IMR-90 (cell line): ENCODE measurements around the gene TOMM20. TPM values are rescaled to one million over a fixed set of nuclear protein-coding genes. Genes with fewer than 3 reads are reported as not detected.

Experiments used
- ATAC-seq: fragments of 200-7000 bp; cut with Tn5 transposase; 2 replicates; pipeline ENCODE4 v1.9.1; 2020; ENCODE audit warnings: low read depth, mild to moderate bottlenecking, moderate library complexity
- BruUV-seq: library from RNA; stranded (reverse); fragments of 400-500 nt; replicated peaks from 2 replicates; lab custom pipeline; 2021; lab: Mats Ljungman, UMichigan
- CTCF ChIA-PET: fragments of 300-600 bp; formaldehyde crosslinking; extraction: SDS; loops from one replicate; lab custom pipeline; 2021; ENCODE audit warnings: antibody characterized with exemption; lab: Yijun Ruan, JAX
- POLR2A ChIA-PET: fragments of 300-600 bp; sonication (Branson Sonifier 250); formaldehyde crosslinking; loops from one replicate; lab custom pipeline; 2022; ENCODE audit warnings: antibody characterized with exemption; ENCODE audit not compliant: unreplicated experiment; lab: Charles Lee
- DNase-seq: peaks from one replicate; pipeline ENCODE4 v3.0.0; 2013
- H2AFZ ChIP-seq: replicated peaks from 2 replicates; pipeline ENCODE3; 2013; ENCODE audit warnings: low read length, mild to moderate bottlenecking; ENCODE audit not compliant: poor library complexity
- H2AK5ac ChIP-seq: 2 replicates; pipeline ENCODE4 v1.6.1; 2013; ENCODE audit warnings: low read depth, low read length, inconsistent platforms
- H2AK9ac ChIP-seq: replicated peaks from 2 replicates; pipeline ENCODE3; 2013; ENCODE audit warnings: mild to moderate bottlenecking, low read depth, low read length, moderate library complexity; ENCODE audit not compliant: poor library complexity
- H2BK120ac ChIP-seq: 2 replicates; pipeline ENCODE4 v1.6.1; 2013; ENCODE audit warnings: low read depth, low read length, inconsistent platforms
- H2BK15ac ChIP-seq: 3 replicates; pipeline ENCODE4 v1.6.1; 2013; ENCODE audit warnings: low read depth, low read length, inconsistent platforms
- H2BK20ac ChIP-seq: 2 replicates; pipeline ENCODE4 v1.6.1; 2013; ENCODE audit warnings: low read depth, mild to moderate bottlenecking, inconsistent platforms, low read length, moderate library complexity
- H2BK5ac ChIP-seq: 2 replicates; pipeline ENCODE4 v1.6.1; 2013; ENCODE audit warnings: mild to moderate bottlenecking, low read depth, low read length, inconsistent platforms; ENCODE audit not compliant: poor library complexity, severe bottlenecking
- H3K14ac ChIP-seq: replicated peaks from 2 replicates; pipeline ENCODE4 v1.6.1; 2013; ENCODE audit warnings: low read depth, low read length, inconsistent platforms
- H3K18ac ChIP-seq: 2 replicates; pipeline ENCODE4 v1.6.1; 2013; ENCODE audit warnings: low read depth, low read length, control low read depth
- H3K23ac ChIP-seq: 2 replicates; pipeline ENCODE4 v1.6.1; 2013; ENCODE audit warnings: low read depth, low read length, inconsistent platforms
- H3K27ac ChIP-seq: 2 replicates; pipeline ENCODE4 v1.5.1; 2013; ENCODE audit warnings: mild to moderate bottlenecking, control low read depth, low read length; ENCODE audit not compliant: insufficient read depth
- H3K27me3 ChIP-seq: 2 replicates; pipeline ENCODE4 v1.6.1; 2013; ENCODE audit warnings: low read length; ENCODE audit not compliant: control insufficient read depth, insufficient read depth
- H3K36me3 ChIP-seq: 2 replicates; pipeline ENCODE4 v1.6.1; 2013; ENCODE audit warnings: low read length, mixed read lengths; ENCODE audit not compliant: control insufficient read depth, insufficient read depth
- H3K4ac ChIP-seq: 2 replicates; pipeline ENCODE4 v1.6.1; 2013; ENCODE audit warnings: low read depth, low read length, inconsistent platforms
- H3K4me1 ChIP-seq: 2 replicates; pipeline ENCODE4 v1.6.1; 2013; ENCODE audit warnings: low read length, mixed read lengths; ENCODE audit not compliant: control insufficient read depth, insufficient read depth
- H3K4me2 ChIP-seq: 2 replicates; pipeline ENCODE4 v1.6.1; 2013; ENCODE audit warnings: low read depth, mild to moderate bottlenecking, control low read depth, low read length, moderate library complexity
- H3K4me3 ChIP-seq: 2 replicates; pipeline ENCODE4 v1.5.1; 2013; ENCODE audit warnings: low read depth, mild to moderate bottlenecking, control low read depth, low read length, moderate library complexity; ENCODE audit not compliant: insufficient read depth
- H3K56ac ChIP-seq: 2 replicates; pipeline ENCODE4 v1.6.1; 2013; ENCODE audit warnings: low read length, inconsistent platforms; ENCODE audit not compliant: insufficient read depth; ENCODE audit errors: extremely low read depth
- H3K79me1 ChIP-seq, 2 experiments: 2 replicates each; pipeline ENCODE4 v1.6.1; 2013; ENCODE audit warnings: low read length in 2 of 2, inconsistent platforms in 1 of 2, low read depth in 1 of 2
- H3K9ac ChIP-seq: 2 replicates; pipeline ENCODE4 v1.6.1; 2013; ENCODE audit warnings: low read depth, low read length, control low read depth
- H3K9me1 ChIP-seq: 2 replicates; pipeline ENCODE4 v1.6.1; 2013; ENCODE audit warnings: low read length, inconsistent platforms; ENCODE audit not compliant: insufficient read depth
- H3K9me3 ChIP-seq: 2 replicates; pipeline ENCODE4 v1.6.1; 2013; ENCODE audit warnings: low read length; ENCODE audit not compliant: control insufficient read depth, insufficient read depth
- H4K20me1 ChIP-seq: 2 replicates; pipeline ENCODE4 v1.6.1; 2013; ENCODE audit warnings: low read length, inconsistent platforms; ENCODE audit not compliant: insufficient read depth
- H4K5ac ChIP-seq: 2 replicates; pipeline ENCODE4 v1.6.1; 2013; ENCODE audit warnings: mild to moderate bottlenecking, low read depth, low read length, control low read depth
- H4K8ac ChIP-seq, 2 experiments: 2 replicates each; pipeline ENCODE4 v1.6.1; 2013; ENCODE audit warnings: low read depth in 2 of 2, low read length in 2 of 2, control low read depth in 1 of 2, inconsistent platforms in 1 of 2
- H4K91ac ChIP-seq: 2 replicates; pipeline ENCODE4 v1.6.1; 2013; ENCODE audit warnings: low read depth, low read length, inconsistent platforms; ENCODE audit not compliant: insufficient read depth
- BHLHE40 ChIP-seq: fragments of 150-350 bp; IDR thresholded peaks from 2 replicates; pipeline ENCODE4 v1.6.1; 2016; ENCODE audit warnings: mild to moderate bottlenecking, low read depth, low read length
- CEBPB ChIP-seq: IDR thresholded peaks from 2 replicates; pipeline ENCODE4 v1.6.1; 2012; ENCODE audit warnings: low read depth, low read length, improper control_type of control experiment
- CTCF ChIP-seq: conservative IDR thresholded peaks from 2 replicates; pipeline ENCODE4 v1.5.1; 2012; ENCODE audit warnings: mild to moderate bottlenecking, low read depth, low read length, improper control_type of control experiment
- FOS ChIP-seq: fragments of 150-350 bp; IDR thresholded peaks from 2 replicates; pipeline ENCODE4 v1.6.1; 2016; ENCODE audit warnings: low read depth, low read length
- MAFK ChIP-seq: IDR thresholded peaks from 2 replicates; pipeline ENCODE4 v1.6.1; 2012; ENCODE audit warnings: low read depth, low read length, improper control_type of control experiment
- MAZ ChIP-seq: IDR thresholded peaks from 2 replicates; pipeline ENCODE4 v1.6.1; 2012; ENCODE audit warnings: low read depth, mild to moderate bottlenecking, low read length, improper control_type of control experiment, moderate library complexity, borderline replicate concordance
- MXI1 ChIP-seq: IDR thresholded peaks from 2 replicates; pipeline ENCODE4 v1.6.1; 2012; ENCODE audit warnings: low read depth, mild to moderate bottlenecking, low read length, moderate library complexity, borderline replicate concordance
- NFE2L2 ChIP-seq: fragments of 150-350 bp; IDR thresholded peaks from 2 replicates; pipeline ENCODE4 v1.6.1; 2016; ENCODE audit warnings: low read depth, mild to moderate bottlenecking, low read length
- POLR2A ChIP-seq: IDR thresholded peaks from 2 replicates; pipeline ENCODE4 v1.6.1; 2012; ENCODE audit warnings: mild to moderate bottlenecking, low read depth, low read length
- RAD21 ChIP-seq: IDR thresholded peaks from 2 replicates; pipeline ENCODE4 v1.6.1; 2012; ENCODE audit warnings: low read length, improper control_type of control experiment
- RFX5 ChIP-seq: IDR thresholded peaks from 2 replicates; pipeline ENCODE4 v1.8.0; 2012; ENCODE audit warnings: low read depth, mild to moderate bottlenecking, low read length, moderate library complexity
- SMC3 ChIP-seq: fragments of 150-350 bp; IDR thresholded peaks from 2 replicates; pipeline ENCODE4 v1.6.1; 2016; ENCODE audit warnings: low read depth, mild to moderate bottlenecking, antibody characterized with exemption, low read length, moderate library complexity
- USF2 ChIP-seq: fragments of 150-350 bp; IDR thresholded peaks from 2 replicates; pipeline ENCODE4 v1.6.1; 2017; ENCODE audit warnings: mild to moderate bottlenecking, antibody characterized with exemption, low read length, low read depth
- WGBS, 2 experiments: methylation state at CpG; one replicate each; pipeline versions ENCODE4 v1.1.5 to v1.1.7; 2013; ENCODE audit warnings: missing lambda C conversion rate in 2 of 2; ENCODE audit not compliant: insufficient read length in 1 of 2; ENCODE audit errors: extremely low coverage in 2 of 2; 5-methylcytosine and 5-hydroxymethylcytosine counted together
- dilution Hi-C: fragments of 300-500 bp; cut with HindIII; formaldehyde crosslinking; loops from one replicate; pipeline ENCODE4 v1.14.3; 2018; ENCODE audit warnings: low sequenced_read_pairs; ENCODE audit not compliant: unreplicated experiment
- in situ Hi-C: fragments of 300-500 bp; cut with MboI; formaldehyde crosslinking; loops from 3 replicates; pipeline ENCODE4 v1.14.3; 2019; ENCODE audit warnings: low sequenced_read_pairs, inconsistent platforms, mixed read lengths
- intact Hi-C: fragments of 100-400 bp; cut with micrococcal nuclease; formaldehyde crosslinking; loops from 2 replicates; pipeline ENCODE4 v1.10.0; 2022
- polyA plus RNA-seq, 3 experiments: library from polyadenylated mRNA; depleted of rRNA; stranded (reverse); fragments of >200 nt; gene quantifications; 2 replicates each; pipeline ENCODE4 v1.2.3, GENCODE V29; 2012; ENCODE audit warnings: low replicate concordance in 1 of 3
- total RNA-seq: library from RNA; depleted of rRNA; stranded (reverse); fragments of >200 nt; gene quantifications from 2 replicates; pipeline ENCODE4 v1.2.3, GENCODE V29; 2012
- TF ChIP-seq, protein P1 (sequence below): fragments of 150-350 bp; IDR thresholded peaks from 2 replicates; pipeline ENCODE4 v1.6.1; 2016; ENCODE audit warnings: low read depth, mild to moderate bottlenecking, low read length, moderate library complexity, borderline replicate concordance

Gene TOMM20
- total and polyA plus RNA-seq, 2 of the 4 experiments (the other 2 are of a cell fraction), result 75.3 to 84.4 TPM

- no peaks in the 10 kb centered on the region for H4K20me1 ChIP-seq
- H2BK5ac ChIP-seq, result no peak overlapping the region
- no peaks in the 10 kb centered on the region for H3K9me1 ChIP-seq
- H3K27me3 ChIP-seq, result no peaks in the 10 kb centered on the region
- H3K79me1 ChIP-seq, result no peaks in the 10 kb centered on the region
- ChIA-PET CTCF (interaction anchor here (2.0 kb wide), 1 partner anchor 604 kb away, joined by 4 read pairs; no protein-coding TSS in a partner anchor), POLR2A (no interaction called here)
- in situ Hi-C loops (loop anchor here (5.0 to 25.0 kb wide), 2 partner anchors 228 to 593 kb away; no protein-coding TSS in a partner anchor), dilution Hi-C loops (no loop called here), intact Hi-C loops (loop anchor here (10.0 kb wide), 1 partner anchor 976 kb away; no protein-coding TSS in a partner anchor)
- no peak overlapping the region for H2AK9ac ChIP-seq
- 0 out of 2 replicates have a peak, but pooled peaks have one; percentile 6 for ATAC-seq
- no peak overlapping the region for H2BK20ac ChIP-seq
- no peaks in the 10 kb centered on the region for H3K36me3 ChIP-seq
- H4K5ac ChIP-seq, result no peak overlapping the region
- no peak overlapping the region for H3K23ac ChIP-seq
- H2BK15ac ChIP-seq, result no peak overlapping the region; the same call in 2 of the 3 replicates
- no peak overlapping the region for H3K4me2 ChIP-seq
- WGBS, 2 experiments, result 81% methylated on average over 9 of the region's 20 CpGs; no CpG with 5 or more reads in 1 of the 2 experiments
- H3K27ac ChIP-seq, result no peak overlapping the region
- H3K14ac ChIP-seq, result peak overlapping the region; percentile 45; the same call in 1 of the 2 replicates
- H2AK5ac ChIP-seq, result peak overlapping the region; percentile 56
- H3K4me1 ChIP-seq, result peaks cover 8% of the 10 kb centered on the region; the same call in 1 of the 2 replicates
- H3K18ac ChIP-seq, result no peak overlapping the region; the same call in 1 of the 2 replicates
- no TSS peak for BruUV-seq
- H3K9ac ChIP-seq, result no peak overlapping the region; the same call in 1 of the 2 replicates
- peak overlapping the region; percentile 29 for H3K4ac ChIP-seq
- no peaks in the 10 kb centered on the region for H3K9me3 ChIP-seq
- H4K91ac ChIP-seq, result no peak overlapping the region
- peak overlapping the region; percentile 19; the same call in 1 of the 2 replicates for H2BK120ac ChIP-seq
- H2AFZ ChIP-seq, result peak overlapping the region; percentile 61
- H3K4me3 ChIP-seq, result no peak overlapping the region
- H3K56ac ChIP-seq, result no peak overlapping the region
- H4K8ac ChIP-seq, result peak overlapping the region in 1 of 2 experiments; percentile 47; a peak in 2 of 4 replicates
- no peak for DNase-seq
- TF ChIP-seq NFE2L2, result no peak
- TF ChIP-seq CEBPB, result no peak
- no peak for TF ChIP-seq MAFK
- no peak for TF ChIP-seq FOS
- no peak for TF ChIP-seq MAZ
- TF ChIP-seq USF2, result no peak
- TF ChIP-seq MXI1, result no peak
- TF ChIP-seq, protein P1, sequence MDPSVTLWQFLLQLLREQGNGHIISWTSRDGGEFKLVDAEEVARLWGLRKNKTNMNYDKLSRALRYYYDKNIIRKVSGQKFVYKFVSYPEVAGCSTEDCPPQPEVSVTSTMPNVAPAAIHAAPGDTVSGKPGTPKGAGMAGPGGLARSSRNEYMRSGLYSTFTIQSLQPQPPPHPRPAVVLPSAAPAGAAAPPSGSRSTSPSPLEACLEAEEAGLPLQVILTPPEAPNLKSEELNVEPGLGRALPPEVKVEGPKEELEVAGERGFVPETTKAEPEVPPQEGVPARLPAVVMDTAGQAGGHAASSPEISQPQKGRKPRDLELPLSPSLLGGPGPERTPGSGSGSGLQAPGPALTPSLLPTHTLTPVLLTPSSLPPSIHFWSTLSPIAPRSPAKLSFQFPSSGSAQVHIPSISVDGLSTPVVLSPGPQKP, result no peak
- no peak for TF ChIP-seq POLR2A
- TF ChIP-seq CTCF, result no peak
- TF ChIP-seq RAD21, result no peak
- TF ChIP-seq SMC3, result no peak
- TF ChIP-seq BHLHE40, result no peak
- no peak for TF ChIP-seq RFX5
Measured at GRCh38 chr1:235090406-235091069, 38.1 kb downstream of the TOMM20 start.
